A549 (cell line): ENCODE data around the gene ZNF304. TPM values are rescaled to one million over a fixed set of nuclear protein-coding genes. Genes with fewer than 3 reads are reported as not detected.
A peak's percentile ranks its signal among the peaks of the same experiment; 100 is the strongest.
"Not testable (repeated sequence)": the region's sequence is repeated elsewhere in the genome, so short reads cannot be mapped to it uniquely, and the experiment has no call there.

Experiments used
- ATAC-seq, 2 experiments: fragments of 200-7000 bp in 1 of 2; fragments of >200 bp in 1 of 2; cut with Nextera tagmentation in 1 of 2; cut with Tn5 transposase in 1 of 2; 3 replicates each; pipeline versions ENCODE4 v1.8.0 to v1.9.1; 2018 to 2020; ENCODE audit warnings: mild to moderate bottlenecking in 1 of 2, moderate library complexity in 1 of 2
- CTCF ChIA-PET: fragments of 300-600 bp; sonication (Branson Sonifier 250); formaldehyde crosslinking; extraction: SDS; loops from one replicate; lab custom pipeline; 2021; ENCODE audit warnings: antibody characterized with exemption, inconsistent platforms; lab: Yijun Ruan, JAX
- POLR2A ChIA-PET: fragments of 350-600 bp; formaldehyde crosslinking; extraction: SDS; loops from one replicate; lab custom pipeline; 2021; ENCODE audit warnings: antibody characterized with exemption, inconsistent platforms; lab: Yijun Ruan, JAX
- DNase-seq, 2 experiments: peaks; one replicate each; pipeline versions ENCODE4 v3.0.0 to v3.0.0-alpha.2; 2011 to 2016; ENCODE audit warnings: low read depth in 1 of 2, low spot score in 1 of 2
- FAIRE-seq: peaks from 2 replicates; lab custom pipeline; 2011; peaks lifted over from hg19 to GRCh38; lab: Jason Lieb, UNC
- H3K27ac ChIP-seq, 2 experiments: fragments of >200 bp; sonication (Bioruptor Twin); formaldehyde crosslinking; 3 replicates each; pipeline ENCODE4 v1.5.1; 2016 to 2017
- H3K4me1 ChIP-seq: fragments of >200 bp; sonication (Bioruptor Twin); formaldehyde crosslinking; 3 replicates; pipeline ENCODE4 v1.6.1; 2016
- H3K4me2 ChIP-seq: fragments of >200 bp; sonication (Bioruptor Twin); formaldehyde crosslinking; 3 replicates; pipeline ENCODE4 v1.6.1; 2016
- H3K4me3 ChIP-seq: fragments of >200 bp; sonication (Bioruptor Twin); formaldehyde crosslinking; 3 replicates; pipeline ENCODE4 v1.5.1; 2016
- H3K9me3 ChIP-seq: fragments of >200 bp; sonication (Bioruptor Twin); formaldehyde crosslinking; 3 replicates; pipeline ENCODE4 v1.6.1; 2016
- CEBPB ChIP-seq, 2 experiments: fragments of >200 bp in 1 of 2; sonication (Bioruptor Twin) in 1 of 2; formaldehyde crosslinking in 1 of 2; IDR thresholded peaks; 2 replicates each; pipeline ENCODE4 v1.6.1; 2012 to 2016
- CHD2 ChIP-seq: fragments of 150-350 bp; IDR thresholded peaks from 2 replicates; pipeline ENCODE4 v1.6.1; 2014; ENCODE audit warnings: low read length; ENCODE audit not compliant: partially characterized antibody
- EHMT2 ChIP-seq: fragments of 200-600 bp; sonication (generic); IDR thresholded peaks from 2 replicates; pipeline ENCODE4 v1.6.1; 2016; ENCODE audit warnings: antibody characterized with exemption, low read depth, mild to moderate bottlenecking, moderate library complexity
- FOXS1 ChIP-seq: fragments of 250-450 bp; sonication (Bioruptor Pico); IDR thresholded peaks from 2 replicates; pipeline ENCODE4 v1.5.0; 2020; ENCODE audit warnings: mild to moderate bottlenecking, moderate library complexity
- GATA3 ChIP-seq: IDR thresholded peaks from 2 replicates; pipeline ENCODE4 v1.6.1; 2012; ENCODE audit warnings: borderline replicate concordance
- HDAC2 ChIP-seq: fragments of 200-600 bp; sonication (generic); IDR thresholded peaks from 2 replicates; pipeline ENCODE4 v1.6.1; 2016
- HEYL ChIP-seq: fragments of 250-450 bp; sonication (Bioruptor Pico); IDR thresholded peaks from 2 replicates; pipeline ENCODE4 v1.8.0; 2021; ENCODE audit warnings: mild to moderate bottlenecking, moderate library complexity
- HOXA7 ChIP-seq: fragments of 250-450 bp; sonication (Bioruptor Pico); IDR thresholded peaks from 2 replicates; pipeline ENCODE4 v1.5.0; 2020; ENCODE audit warnings: mild to moderate bottlenecking, moderate library complexity
- MAFK ChIP-seq: fragments of 450-650 bp; IDR thresholded peaks from 2 replicates; pipeline ENCODE4 v1.6.1; 2014; ENCODE audit not compliant: partially characterized antibody
- PHF8 ChIP-seq: fragments of 200-600 bp; sonication (generic); IDR thresholded peaks from 2 replicates; pipeline ENCODE4 v1.6.1; 2016; ENCODE audit warnings: low read depth, mild to moderate bottlenecking, antibody characterized with exemption, moderate library complexity, borderline replicate concordance
- RCOR1 ChIP-seq: fragments of 150-350 bp; IDR thresholded peaks from 2 replicates; pipeline ENCODE4 v1.6.1; 2014; ENCODE audit warnings: antibody characterized with exemption, low read length, low read depth
- ZFP36 ChIP-seq: fragments of 450-650 bp; IDR thresholded peaks from 2 replicates; pipeline ENCODE4 v1.6.1; 2014; ENCODE audit warnings: borderline replicate concordance; ENCODE audit not compliant: partially characterized antibody
- ZNF302 ChIP-seq: fragments of 250-450 bp; sonication (Bioruptor Pico); IDR thresholded peaks from 2 replicates; pipeline ENCODE4 v1.9.0; 2021; ENCODE audit warnings: inconsistent platforms, mild to moderate bottlenecking, moderate library complexity
- WGBS: methylation state at CpG from one replicate; pipeline ENCODE4 v1.1.6; 2017; ENCODE audit errors: missing lambda C conversion rate; 5-methylcytosine and 5-hydroxymethylcytosine counted together
- polyA plus RNA-seq, 4 experiments: library from polyadenylated mRNA; depleted of rRNA in 3 of 4; stranded (reverse); fragments of >200 nt; fragmentation: RNase III in 1 of 4; extraction: RNeasy Plus Mini Kit Qiagen cat#74134 plus additional on column Dnase treatment in 1 of 4; gene quantifications; 2 replicates in 3 of 4; 3 replicates in 1 of 4; pipeline ENCODE4 v1.2.3, GENCODE V29; 2011 to 2017
- TF ChIP-seq, protein P1 (sequence below): IDR thresholded peaks from 2 replicates; pipeline ENCODE4 v1.6.1; 2012; ENCODE audit warnings: low read depth, borderline replicate concordance
- TF ChIP-seq, protein P2 (sequence below): fragments of 250-450 bp; sonication (Bioruptor Pico); IDR thresholded peaks from 2 replicates; pipeline ENCODE4 v1.5.0; 2021; ENCODE audit warnings: mild to moderate bottlenecking, moderate library complexity, borderline replicate concordance

The ZNF304 gene
- polyA plus RNA-seq, 2 of the 4 experiments (the other 2 are of a cell fraction) = 2.1 to 4.8 TPM

DNA sequence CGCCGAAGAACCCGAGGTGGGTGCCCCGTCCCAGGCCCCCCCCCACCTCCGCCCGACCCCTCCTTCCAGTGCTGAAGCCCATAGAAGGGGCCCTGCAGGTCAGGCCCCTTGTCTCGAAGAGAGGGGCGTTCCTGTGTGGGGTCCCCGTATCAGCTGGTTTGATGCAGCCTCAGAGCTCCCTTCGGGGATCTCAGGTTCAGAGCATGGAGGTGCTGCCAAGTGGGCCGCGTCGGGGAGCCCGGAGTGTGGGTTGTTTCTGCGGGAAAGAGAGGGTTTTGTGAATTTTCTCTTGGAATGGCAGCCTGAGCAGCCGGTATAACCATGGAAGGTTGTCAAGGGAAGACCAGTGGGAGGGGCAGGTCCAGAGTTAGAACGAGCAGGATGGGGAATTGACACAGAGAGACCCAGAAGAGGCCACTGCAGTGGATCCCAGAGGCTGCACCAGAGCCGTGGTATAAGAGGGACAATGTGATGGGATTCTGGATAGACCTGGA is 12.7 kb downstream of the ZNF304 start:
- Histone ChIP-seq H3K4me1 (no peaks in the 10 kb centered on the region), H3K4me2 (peak overlapping the region; percentile 64), H3K27ac (peak overlapping the region; percentile 64 to 89), H3K9me3 (peaks cover 95% of the 10 kb centered on the region), H3K4me3 (peak overlapping the region; percentile 66)
- TF ChIP-seq ZFP36 = no peak
- no peak for TF ChIP-seq CEBPB (IDR thresholded peaks at IDR 0.05)
- no peak for TF ChIP-seq GATA3
- peak; percentile 28; the same call in 1 of the 2 replicates for TF ChIP-seq PHF8
- TF ChIP-seq, protein P1, sequence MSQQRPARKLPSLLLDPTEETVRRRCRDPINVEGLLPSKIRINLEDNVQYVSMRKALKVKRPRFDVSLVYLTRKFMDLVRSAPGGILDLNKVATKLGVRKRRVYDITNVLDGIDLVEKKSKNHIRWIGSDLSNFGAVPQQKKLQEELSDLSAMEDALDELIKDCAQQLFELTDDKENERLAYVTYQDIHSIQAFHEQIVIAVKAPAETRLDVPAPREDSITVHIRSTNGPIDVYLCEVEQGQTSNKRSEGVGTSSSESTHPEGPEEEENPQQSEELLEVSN = no peak
- ATAC-seq = no peak; a peak in 2 of 6 replicates
- CTCF ChIA-PET = interaction anchor here (0.8 to 1.6 kb wide), 2 partner anchors 30 to 102 kb away, joined by 3 read pairs; no protein-coding TSS in a partner anchor
- peak in 1 of 2 experiments; percentile 27 for DNase-seq
- FAIRE-seq = no peak
- POLR2A ChIA-PET = interaction anchor here (1.4 to 2.5 kb wide), 2 partner anchors 13 to 26 kb away, joined by 5 to 12 read pairs; partner anchors contain the start of genes ZNF304 and ZNF548
- WGBS = 14% methylated on average over 5 of the region's 18 CpGs

DNA sequence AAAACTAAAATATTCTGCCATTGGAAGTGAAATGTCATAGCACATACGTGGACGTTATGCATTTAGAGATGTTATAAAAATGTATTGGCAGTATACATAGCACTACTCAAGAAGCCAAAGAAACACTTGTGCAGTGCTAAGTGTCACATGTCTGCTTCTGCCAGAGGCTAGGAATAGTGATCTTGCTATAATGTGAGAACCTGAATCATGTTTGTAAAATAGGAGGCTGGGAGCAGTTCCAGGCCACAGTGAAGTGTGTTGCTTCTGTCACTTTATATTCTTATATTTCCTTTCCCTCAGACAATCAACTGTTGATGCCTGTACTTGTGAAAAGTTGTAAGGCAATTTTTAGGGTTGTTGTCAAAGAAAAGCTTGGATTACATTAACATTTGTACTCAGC is 15.7 kb downstream of the ZNF304 start:
- no peak overlapping the region for H3K4me2 ChIP-seq
- DNase-seq (no peak), ATAC-seq (no peak), FAIRE-seq (no peak)
- TF ChIP-seq RCOR1 (no peak), HOXA7 (no peak), FOXS1 (CRISPR knock-in tag) (no peak), HEYL (no peak)
- POLR2A ChIA-PET = no interaction called here
- CTCF ChIA-PET = interaction anchor here (1.6 kb wide), 1 partner anchor 9 kb away, joined by 7 read pairs; no protein-coding TSS in a partner anchor
- WGBS = 89% methylated on average over 2 of the region's 2 CpGs
- no peak overlapping the region for H3K4me3 ChIP-seq
- no peaks in the 10 kb centered on the region for H3K4me1 ChIP-seq
- no peak overlapping the region for H3K27ac ChIP-seq
- peaks cover 73% of the 10 kb centered on the region for H3K9me3 ChIP-seq

DNA sequence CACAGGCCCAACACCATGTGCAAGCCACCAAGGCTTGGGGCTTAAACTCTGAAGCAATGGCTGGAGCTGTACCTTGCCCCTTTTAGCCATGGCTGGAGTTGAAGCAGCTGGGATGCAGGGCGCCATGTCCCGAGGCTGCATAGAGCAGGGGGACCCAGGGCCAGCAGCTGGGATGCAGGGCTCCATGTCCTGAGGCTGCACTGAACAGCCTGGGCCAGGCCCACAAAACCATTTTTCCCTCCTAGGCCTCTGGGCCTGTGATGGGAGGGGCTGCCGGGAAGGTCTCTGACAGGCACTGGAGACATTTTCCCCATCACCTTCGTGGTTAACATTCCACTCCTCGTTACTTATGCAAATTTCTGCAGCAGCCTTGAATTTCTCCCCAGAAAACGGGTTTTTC is 23.1 kb downstream of the ZNF304 start:
- 50% methylated on average over 6 of the region's 6 CpGs for WGBS

DNA sequence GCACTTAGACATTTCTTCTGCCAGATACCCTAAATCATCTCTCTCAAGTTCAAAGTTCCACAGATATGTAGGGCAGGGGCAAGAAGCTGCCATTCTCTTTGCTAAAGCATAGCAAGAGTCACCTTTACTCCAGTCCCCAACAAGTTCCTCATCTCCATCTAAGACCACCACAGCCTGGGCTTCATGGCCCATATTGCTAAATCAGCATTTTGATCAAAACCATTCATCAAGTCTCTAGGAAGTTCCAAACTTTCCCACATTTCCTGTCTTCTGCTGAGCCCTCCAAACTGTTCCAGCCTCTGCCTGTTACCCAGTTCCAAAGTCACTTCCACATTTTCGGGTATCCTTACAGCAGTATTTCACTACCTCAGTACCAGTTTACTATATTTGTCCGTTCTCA is 23.6 kb downstream of the ZNF304 start:
- H3K4me3 ChIP-seq, FAIRE-seq, DNase-seq, ATAC-seq, H3K27ac ChIP-seq, CTCF ChIA-PET, H3K4me1 ChIP-seq, POLR2A ChIA-PET, H3K4me2 ChIP-seq: not testable (repeated sequence)
- H3K9me3 ChIP-seq = peaks cover 82% of the 10 kb centered on the region
- peak; percentile 94 for TF ChIP-seq MAFK
- 60% methylated on average over 2 of the region's 2 CpGs for WGBS

More for the DNA sequence above, 23.1 kb downstream of the ZNF304 start:
- no peaks in the 10 kb centered on the region for H3K4me1 ChIP-seq
- DNase-seq = no peak
- ChIA-PET POLR2A (no interaction called here), CTCF (no interaction called here)
- TF ChIP-seq CHD2 (no peak), EHMT2 (no peak), MAFK (no peak), HDAC2 (no peak), ZFP36 (peak; percentile 86), ZNF302 (CRISPR knock-in tag) (no peak)
- TF ChIP-seq, protein P1 = no peak
- TF ChIP-seq, protein P2, sequence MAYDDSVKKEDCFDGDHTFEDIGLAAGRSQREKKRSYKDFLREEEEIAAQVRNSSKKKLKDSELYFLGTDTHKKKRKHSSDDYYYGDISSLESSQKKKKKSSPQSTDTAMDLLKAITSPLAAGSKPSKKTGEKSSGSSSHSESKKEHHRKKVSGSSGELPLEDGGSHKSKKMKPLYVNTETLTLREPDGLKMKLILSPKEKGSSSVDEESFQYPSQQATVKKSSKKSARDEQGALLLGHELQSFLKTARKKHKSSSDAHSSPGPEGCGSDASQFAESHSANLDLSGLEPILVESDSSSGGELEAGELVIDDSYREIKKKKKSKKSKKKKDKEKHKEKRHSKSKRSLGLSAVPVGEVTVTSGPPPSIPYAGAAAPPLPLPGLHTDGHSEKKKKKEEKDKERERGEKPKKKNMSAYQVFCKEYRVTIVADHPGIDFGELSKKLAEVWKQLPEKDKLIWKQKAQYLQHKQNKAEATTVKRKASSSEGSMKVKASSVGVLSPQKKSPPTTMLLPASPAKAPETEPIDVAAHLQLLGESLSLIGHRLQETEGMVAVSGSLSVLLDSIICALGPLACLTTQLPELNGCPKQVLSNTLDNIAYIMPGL (CRISPR knock-in tag) = no peak
- TF ChIP-seq, all 56 proteins: peak for 1
- H3K4me3 ChIP-seq = no peak overlapping the region
- H3K9me3 ChIP-seq = peaks cover 77% of the 10 kb centered on the region
- H3K4me2 ChIP-seq = no peak overlapping the region
- ATAC-seq = no peak
- no peak for FAIRE-seq
- no peak overlapping the region for H3K27ac ChIP-seq
